Lung (tissue), 12 donors: ENCODE results near the gene UGT1A1. TPM values are rescaled to one million over a fixed set of nuclear protein-coding genes. Genes with fewer than 3 reads are reported as not detected.

Source experiments
- ATAC-seq: fragments of 200-7000 bp; cut with Tn5 transposase; one replicate; pipeline ENCODE4 v1.9.1; 2020; ENCODE audit warnings: moderate number of reproducible peaks; ENCODE audit not compliant: insufficient read depth, low FRiP score
- DNase-seq, 3 donors: peaks; one replicate each; pipeline ENCODE4 v3.0.0-alpha.2; 2013 to 2017
- H3K27ac ChIP-seq, 2 donors: one replicate each; pipeline ENCODE4 v1.5.1; 2013; ENCODE audit warnings: mild to moderate bottlenecking in 2 of 2, moderate library complexity in 2 of 2, control low read depth in 1 of 2, inconsistent platforms in 1 of 2, low read depth in 1 of 2, low read length in 1 of 2
- H3K27me3 ChIP-seq, 3 donors: one replicate each; pipeline ENCODE4 v1.5.1; 2013; ENCODE audit warnings: low read length in 2 of 3; ENCODE audit not compliant: control insufficient read depth in 3 of 3, insufficient read depth in 3 of 3
- H3K36me3 ChIP-seq, 4 donors: one replicate each; pipeline ENCODE4 v1.5.1; 2013; ENCODE audit warnings: low read length in 4 of 4, mild to moderate bottlenecking in 1 of 4, moderate library complexity in 1 of 4; ENCODE audit not compliant: control insufficient read depth in 4 of 4, insufficient read depth in 4 of 4
- H3K4me1 ChIP-seq, 5 donors: one replicate each; pipeline ENCODE4 v1.5.1; 2013; ENCODE audit warnings: low read length in 5 of 5, mild to moderate bottlenecking in 2 of 5, moderate library complexity in 1 of 5; ENCODE audit not compliant: control insufficient read depth in 5 of 5, insufficient read depth in 5 of 5
- H3K4me3 ChIP-seq: one replicate; pipeline ENCODE4 v1.5.1; 2013; ENCODE audit warnings: mild to moderate bottlenecking, control low read depth, moderate library complexity
- H3K9ac ChIP-seq, 2 donors: one replicate each; pipeline ENCODE4 v1.5.1; 2013; ENCODE audit warnings: low read length in 2 of 2, control low read depth in 1 of 2; ENCODE audit not compliant: insufficient read depth in 1 of 2
- H3K9me3 ChIP-seq, 4 donors: one replicate each; pipeline ENCODE4 v1.5.1; 2013; ENCODE audit warnings: low read length in 3 of 4, mild to moderate bottlenecking in 1 of 4, moderate library complexity in 1 of 4; ENCODE audit not compliant: control insufficient read depth in 4 of 4, insufficient read depth in 3 of 4
- WGBS, 2 donors: extraction: QIAGEN DNeasy Blood & Tissue Kit; methylation state at CpG; one replicate each; pipeline ENCODE4 v1.1.7; 2013; 5-methylcytosine and 5-hydroxymethylcytosine counted together
- polyA plus RNA-seq, 2 donors: library from polyadenylated mRNA; stranded (reverse); fragments of 200-250 nt; gene quantifications; one replicate each; pipeline ENCODE4 v1.2.1, GENCODE V29; 2013
- total RNA-seq, 2 donors: library from RNA; depleted of rRNA in 1 of 2; stranded (reverse); fragments of >200 nt in 1 of 2; gene quantifications; one replicate each; pipeline ENCODE4 v1.2.1, GENCODE V29; 2014 to 2021
- TF ChIP-seq, protein P1 (sequence below): IDR thresholded peaks from 2 replicates; pipeline ENCODE4 v1.5.1; 2012; ENCODE audit warnings: mild to moderate bottlenecking; ENCODE audit errors: control extremely low read depth, extremely low read depth
- donor health status: control.
- donor health status: control.
- donor health status: Bipolar disorder and iron deficiency.
- donor health status: healthy.
- donor health status: DM: yes; HTN: yes; CAD: no.

UGT1A1 gene
- total and polyA plus RNA-seq, 4 donors: 0.01 to 0.49 (median 0.04) TPM; not detected in 1

- TF ChIP-seq, protein P1, sequence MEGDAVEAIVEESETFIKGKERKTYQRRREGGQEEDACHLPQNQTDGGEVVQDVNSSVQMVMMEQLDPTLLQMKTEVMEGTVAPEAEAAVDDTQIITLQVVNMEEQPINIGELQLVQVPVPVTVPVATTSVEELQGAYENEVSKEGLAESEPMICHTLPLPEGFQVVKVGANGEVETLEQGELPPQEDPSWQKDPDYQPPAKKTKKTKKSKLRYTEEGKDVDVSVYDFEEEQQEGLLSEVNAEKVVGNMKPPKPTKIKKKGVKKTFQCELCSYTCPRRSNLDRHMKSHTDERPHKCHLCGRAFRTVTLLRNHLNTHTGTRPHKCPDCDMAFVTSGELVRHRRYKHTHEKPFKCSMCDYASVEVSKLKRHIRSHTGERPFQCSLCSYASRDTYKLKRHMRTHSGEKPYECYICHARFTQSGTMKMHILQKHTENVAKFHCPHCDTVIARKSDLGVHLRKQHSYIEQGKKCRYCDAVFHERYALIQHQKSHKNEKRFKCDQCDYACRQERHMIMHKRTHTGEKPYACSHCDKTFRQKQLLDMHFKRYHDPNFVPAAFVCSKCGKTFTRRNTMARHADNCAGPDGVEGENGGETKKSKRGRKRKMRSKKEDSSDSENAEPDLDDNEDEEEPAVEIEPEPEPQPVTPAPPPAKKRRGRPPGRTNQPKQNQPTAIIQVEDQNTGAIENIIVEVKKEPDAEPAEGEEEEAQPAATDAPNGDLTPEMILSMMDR: no peak
- no peak for DNase-seq
These were observed 12.5 kb downstream of the UGT1A1 start for GRCh38 chr2:233772583-233772982.

GRCh38 chr2:233773854-233774253 is 13.8 kb downstream of the UGT1A1 start:
- DNase-seq (no peak), ATAC-seq (no peak)
- H3K9ac ChIP-seq: no peak overlapping the region
- 90 to 96% methylated on average over 5 of the region's 5 CpGs for WGBS, 2 donors
- H3K9me3 ChIP-seq: peaks cover 0 to 12% (median 0%) of the 10 kb centered on the region in 4 donors
- no peaks in the 10 kb centered on the region for H3K36me3 ChIP-seq
- no peak overlapping the region for H3K4me3 ChIP-seq
- H3K27ac ChIP-seq: no peak overlapping the region
- H3K27me3 ChIP-seq: no peaks in the 10 kb centered on the region
- H3K4me1 ChIP-seq: no peaks in the 10 kb centered on the region
- TF ChIP-seq, protein P1: no peak

More at GRCh38 chr2:233772583-233772982, 12.5 kb downstream of the UGT1A1 start:
- Histone ChIP-seq H3K4me1 (no peaks in the 10 kb centered on the region), H3K27ac (no peak overlapping the region), H3K9me3 (peaks cover 0 to 9% (median 0%) of the 10 kb centered on the region in 4 donors), H3K36me3 (no peaks in the 10 kb centered on the region), H3K4me3 (no peak overlapping the region), H3K27me3 (no peaks in the 10 kb centered on the region), H3K9ac (no peak overlapping the region)
- 69 to 73% methylated on average over 5 of the region's 5 CpGs for WGBS, 2 donors
- no peak for ATAC-seq

DNA sequence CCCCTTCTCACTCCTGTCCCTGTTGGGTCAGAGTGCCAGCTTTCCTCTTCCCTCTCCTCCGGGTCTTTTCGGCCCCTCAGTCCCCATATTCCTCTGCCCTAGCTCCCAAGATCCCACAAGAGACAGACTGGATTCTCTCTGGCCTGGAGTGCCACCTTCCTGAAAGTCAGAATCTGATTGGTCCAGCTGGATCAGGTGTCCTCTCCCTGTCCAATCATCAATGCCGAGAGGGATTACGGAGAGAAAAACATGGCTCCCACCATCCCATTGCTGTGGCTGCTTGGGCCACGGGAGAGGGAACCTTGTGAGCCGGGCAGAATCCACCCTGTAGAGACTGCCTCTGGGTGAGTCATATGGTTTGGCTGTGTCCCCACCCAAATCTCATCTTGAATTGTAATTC is 15.3 kb downstream of the UGT1A1 start:
- peaks cover 0 to 14% (median 0%) of the 10 kb centered on the region in 4 donors for H3K9me3 ChIP-seq
- no peak overlapping the region for H3K4me3 ChIP-seq
- H3K4me1 ChIP-seq: no peaks in the 10 kb centered on the region
- 92 to 93% methylated on average over 6 of the region's 6 CpGs for WGBS, 2 donors
- no peak overlapping the region for H3K9ac ChIP-seq
- ATAC-seq: no peak
- H3K27ac ChIP-seq: no peak overlapping the region
- no peak for DNase-seq
- H3K36me3 ChIP-seq: no peaks in the 10 kb centered on the region
- TF ChIP-seq, protein P1: no peak
- H3K27me3 ChIP-seq: no peaks in the 10 kb centered on the region

DNA sequence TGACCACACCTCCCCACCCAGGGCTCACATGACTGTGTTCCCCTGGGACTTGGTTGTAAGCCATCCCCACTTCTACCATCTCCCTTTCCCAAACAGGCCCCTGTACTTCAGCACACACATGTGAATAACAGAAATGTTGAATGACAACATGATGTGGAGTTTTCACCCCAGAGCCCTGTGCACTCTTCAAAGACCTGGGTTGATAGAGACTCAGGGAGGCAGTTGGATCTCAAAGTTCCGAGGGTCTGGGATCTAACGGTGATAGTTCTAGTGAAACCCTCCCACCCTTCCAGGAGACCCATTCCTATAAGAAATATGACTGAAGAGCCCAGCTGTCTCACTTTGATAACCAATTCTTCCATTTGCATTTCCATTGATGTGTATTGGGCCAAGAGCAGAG is 18.0 kb downstream of the UGT1A1 start, which contains the start of gene MROH2A:
MROH2A (plus strand) TSS at position 301 of the 400 bp plus-strand sequence. CDS start 1,029 bp downstream, outside the sequence.
- 93 to 95% methylated on average over 2 of the region's 2 CpGs for WGBS, 2 donors
- H3K4me3 ChIP-seq: no peak within 1 kb of the TSS
- H3K27ac ChIP-seq: no peak within 1 kb of the TSS
- no peak within 1 kb of the TSS for H3K9ac ChIP-seq
- ATAC-seq: no peak
- H3K4me1 ChIP-seq: no peaks in the 10 kb centered on the region
- DNase-seq: no peak
- H3K36me3 ChIP-seq: no peaks in the 10 kb centered on the region
- TF ChIP-seq, protein P1: no peak
- H3K27me3 ChIP-seq: no peaks in the 10 kb centered on the region
- peaks cover 0 to 14% (median 0%) of the 10 kb centered on the region in 4 donors for H3K9me3 ChIP-seq
